Prostate gland (tissue), 2 donors: Measurements from ENCODE around the gene TENT5A. TPM values are rescaled to one million over a fixed set of nuclear protein-coding genes. Genes with fewer than 3 reads are reported as not detected.

Source experiments
- DNase-seq: peaks from one replicate; pipeline ENCODE4 v3.0.0-alpha.2; 2019; ENCODE audit warnings: low spot score
- H3K27ac ChIP-seq, 2 donors: fragments of 200-600 bp; sonication (generic); 2 replicates each; pipeline ENCODE4 v1.5.1; 2017 to 2019
- H3K27me3 ChIP-seq: fragments of 200-600 bp; sonication (generic); replicated peaks from 2 replicates; pipeline ENCODE4 v1.5.1; 2019; ENCODE audit not compliant: insufficient read depth
- H3K36me3 ChIP-seq, 2 donors: fragments of 200-600 bp; sonication (generic); 1 replicate in 1 of 2; 2 replicates in 1 of 2; pipeline versions ENCODE4 v1.5.1 to v1.8.1; 2017 to 2019
- H3K4me1 ChIP-seq: fragments of 200-600 bp; sonication (generic); replicated peaks from 2 replicates; pipeline ENCODE4 v1.5.1; 2019
- H3K4me3 ChIP-seq, 2 donors: fragments of 200-600 bp; sonication (generic); 2 replicates each; pipeline ENCODE4 v1.5.1; 2017 to 2019
- H3K9me3 ChIP-seq: fragments of 200-600 bp; sonication (generic); 2 replicates; pipeline ENCODE4 v1.5.1; 2017
- CTCF ChIP-seq, 4 experiments: fragments of 200-600 bp in 2 of 4; fragments of 450-650 bp in 2 of 4; sonication (generic) in 2 of 4; IDR thresholded peaks; 1 replicate in 3 of 4; 2 replicates in 1 of 4; pipeline ENCODE4 v1.5.1; 2016 to 2019; ENCODE audit warnings: antibody characterized with exemption in 4 of 4, mild to moderate bottlenecking in 2 of 4, moderate library complexity in 2 of 4
- POLR2A ChIP-seq: fragments of 450-650 bp; IDR thresholded peaks from one replicate; pipeline ENCODE4 v1.6.1; 2016; ENCODE audit warnings: antibody characterized with exemption, mild to moderate bottlenecking
- POLR2AphosphoS5 ChIP-seq: sonication (generic); formaldehyde crosslinking; IDR thresholded peaks from one replicate; pipeline ENCODE4 v1.6.1; 2017; ENCODE audit warnings: antibody characterized with exemption
- WGBS: methylation state at CpG from one replicate; pipeline ENCODE4 v1.1.5; 2018; 5-methylcytosine and 5-hydroxymethylcytosine counted together
- intact Hi-C: fragments of 100-400 bp; cut with DNase I; formaldehyde crosslinking; loops from one replicate; pipeline ENCODE4 v1.14.2; 2022
- total RNA-seq, 2 donors: library from RNA; depleted of rRNA; stranded (reverse); fragments of >200 nt; gene quantifications; one replicate each; pipeline ENCODE4 v1.1.0, GENCODE V29; 2016

TENT5A gene
- 10 to 100 TPM; 11.9 to 12.0 TPM for total RNA-seq

DNA sequence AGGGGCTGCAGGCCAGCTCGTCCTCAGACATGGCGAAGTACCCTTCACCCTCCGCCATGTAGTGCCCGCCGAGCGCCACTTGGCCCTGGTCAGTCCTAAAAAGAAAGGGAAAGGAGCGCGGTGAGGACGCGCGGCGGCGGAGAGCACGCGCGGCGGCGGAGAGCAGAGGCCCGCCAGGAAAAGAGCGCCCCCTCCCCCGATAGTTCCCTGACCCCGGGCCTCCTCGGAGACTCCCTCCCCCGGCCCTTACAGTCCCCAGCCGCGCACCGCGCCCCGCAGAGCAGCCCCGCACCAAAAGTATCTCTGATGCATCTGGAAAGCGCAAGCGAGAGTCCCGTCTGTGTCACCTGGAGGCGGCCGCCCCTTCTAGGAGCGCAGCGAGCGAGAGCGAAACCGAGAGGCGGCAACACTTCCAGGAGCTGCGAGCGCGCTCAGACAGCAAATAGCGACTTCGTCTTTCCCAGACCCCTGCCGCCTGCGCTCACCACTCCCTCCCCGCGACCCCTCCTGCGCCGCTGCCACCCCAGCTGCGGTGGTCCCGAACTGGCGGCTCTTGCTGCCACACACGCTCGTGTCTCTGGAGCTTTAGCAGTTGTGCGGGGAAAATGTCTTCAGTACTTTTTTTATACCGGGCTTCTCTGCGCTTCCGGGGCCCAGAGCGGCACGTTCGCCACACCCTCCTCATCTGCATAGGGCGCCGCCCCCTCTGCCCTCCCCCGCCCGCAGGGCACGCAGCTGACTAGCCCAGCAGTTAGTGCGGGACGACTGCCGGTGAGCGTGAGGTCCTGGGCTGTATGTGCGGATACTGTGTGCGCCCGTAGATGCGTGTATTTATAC is at the start of gene TENT5A:
Gene TENT5A, minus strand, starts transcription at position 598 of the 837 bp plus-strand sequence. Its CDS starts 540 bp downstream, at position 58.
- DNase-seq: peak; percentile 94
- Histone ChIP-seq H3K27me3 (no peaks in the 10 kb centered on the region), H3K36me3 (no peaks in the 10 kb centered on the region), H3K27ac (peak within 1 kb of the TSS; percentile 93 to 95), H3K4me1 (no peaks in the 10 kb centered on the region), H3K4me3 (peak within 1 kb of the TSS; percentile 74 to 84), H3K9me3 (no peaks in the 10 kb centered on the region)
- TF ChIP-seq POLR2AphosphoS5 (peak; percentile 84), CTCF (IDR thresholded peaks at IDR 0.05) (peak in 1 of 4 experiments; percentile 2), POLR2A (peak; percentile 88)
- under 1% methylated on average over 73 of the region's 77 CpGs for WGBS
- intact Hi-C loops: loop anchor here (2.0 to 10.0 kb wide), 6 partner anchors 262 to 1538 kb away; no protein-coding TSS in a partner anchor

GRCh38 chr6:81801489-81801888 is 49.0 kb upstream of the TENT5A start:
- no peaks in the 10 kb centered on the region for H3K4me1 ChIP-seq
- no peaks in the 10 kb centered on the region for H3K36me3 ChIP-seq
- TF ChIP-seq POLR2A: no peak
- no peak for TF ChIP-seq POLR2AphosphoS5
- no peak for TF ChIP-seq CTCF (IDR thresholded peaks at IDR 0.05)
- H3K27me3 ChIP-seq: no peaks in the 10 kb centered on the region
- WGBS: 96% methylated on average over 3 of the region's 3 CpGs
- H3K27ac ChIP-seq: no peak overlapping the region
- H3K4me3 ChIP-seq: no peak overlapping the region
- H3K9me3 ChIP-seq: no peaks in the 10 kb centered on the region
- intact Hi-C loops: no loop called here
- DNase-seq: no peak

DNA sequence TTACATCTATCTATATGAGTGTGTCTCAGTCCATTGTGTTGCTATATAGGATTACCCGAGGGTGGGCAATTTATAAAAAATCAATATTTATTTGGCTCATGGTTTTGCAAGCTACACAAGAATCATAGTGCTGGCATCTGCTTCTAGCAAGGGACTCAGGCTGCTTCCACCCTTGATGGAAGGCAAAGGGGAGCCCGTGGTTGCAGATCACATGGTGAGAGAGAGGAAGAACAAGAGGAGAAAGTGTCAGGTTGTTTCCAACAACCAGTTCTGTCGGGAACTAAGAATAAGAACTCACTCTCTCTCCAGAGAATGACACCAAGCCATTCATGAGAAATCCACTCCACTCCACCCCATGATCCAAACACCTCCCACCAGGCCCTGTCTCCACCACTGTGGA is 48.2 kb upstream of the TENT5A start:
- intact Hi-C loops: no loop called here
- DNase-seq: no peak
- H3K9me3 ChIP-seq: no peaks in the 10 kb centered on the region
- no peak for TF ChIP-seq CTCF (IDR thresholded peaks at IDR 0.05)
- no peak for TF ChIP-seq POLR2AphosphoS5
- H3K36me3 ChIP-seq: no peaks in the 10 kb centered on the region
- H3K4me3 ChIP-seq: no peak overlapping the region
- 72% methylated on average over 3 of the region's 3 CpGs for WGBS
- H3K27ac ChIP-seq: no peak overlapping the region
- H3K27me3 ChIP-seq: no peaks in the 10 kb centered on the region
- no peaks in the 10 kb centered on the region for H3K4me1 ChIP-seq

GRCh38 chr6:81799323-81799722 is 46.8 kb upstream of the TENT5A start:
- Histone ChIP-seq H3K4me3 (no peak overlapping the region), H3K27ac (no peak overlapping the region), H3K9me3 (no peaks in the 10 kb centered on the region), H3K4me1 (no peaks in the 10 kb centered on the region), H3K36me3 (no peaks in the 10 kb centered on the region), H3K27me3 (no peaks in the 10 kb centered on the region)
- TF ChIP-seq CTCF (IDR thresholded peaks at IDR 0.05): no peak
- no peak for DNase-seq
- WGBS: 38% methylated on average over 1 of the region's 1 CpG
- intact Hi-C loops: no loop called here

DNA sequence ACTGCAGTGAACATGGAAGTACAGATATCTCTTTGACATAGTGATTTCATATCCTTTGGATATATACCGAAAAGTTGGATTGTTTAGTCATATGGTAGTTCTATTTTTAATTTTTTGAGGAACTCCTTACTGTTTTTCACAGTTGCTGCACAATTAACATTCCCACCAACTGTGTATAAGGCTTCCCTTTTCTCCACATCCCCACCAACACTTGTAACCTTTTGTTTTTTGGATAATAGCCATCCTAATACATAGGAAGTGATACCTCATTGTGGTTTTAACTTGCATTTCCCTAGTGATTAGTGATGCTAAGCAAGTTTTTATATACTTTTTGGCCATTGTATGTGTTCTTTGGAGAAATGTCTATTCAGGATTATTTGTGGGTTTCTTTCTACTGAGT is 45.1 kb upstream of the TENT5A start:
- H3K4me3 ChIP-seq: no peak overlapping the region
- no peaks in the 10 kb centered on the region for H3K36me3 ChIP-seq
- H3K9me3 ChIP-seq: no peaks in the 10 kb centered on the region
- intact Hi-C loops: no loop called here
- TF ChIP-seq CTCF (IDR thresholded peaks at IDR 0.05): no peak
- no peak for TF ChIP-seq POLR2A
- no peak for TF ChIP-seq POLR2AphosphoS5
- H3K4me1 ChIP-seq: no peaks in the 10 kb centered on the region
- no peak for DNase-seq
- no peaks in the 10 kb centered on the region for H3K27me3 ChIP-seq
- WGBS: 85% methylated on average over 1 of the region's 1 CpG
- no peak overlapping the region for H3K27ac ChIP-seq
